ENCODE results near the gene TMPRSS13. TPM values are rescaled to one million over a fixed set of nuclear protein-coding genes. Genes with fewer than 3 reads are reported as not detected.

The TMPRSS13 gene
- total and polyA plus RNA-seq, 9 of the 15 experiments (the other 6 are each of a cell fraction or from before 2014, with no cell fraction given): 0.11 to 0.29 (median 0.15) TPM

DNA sequence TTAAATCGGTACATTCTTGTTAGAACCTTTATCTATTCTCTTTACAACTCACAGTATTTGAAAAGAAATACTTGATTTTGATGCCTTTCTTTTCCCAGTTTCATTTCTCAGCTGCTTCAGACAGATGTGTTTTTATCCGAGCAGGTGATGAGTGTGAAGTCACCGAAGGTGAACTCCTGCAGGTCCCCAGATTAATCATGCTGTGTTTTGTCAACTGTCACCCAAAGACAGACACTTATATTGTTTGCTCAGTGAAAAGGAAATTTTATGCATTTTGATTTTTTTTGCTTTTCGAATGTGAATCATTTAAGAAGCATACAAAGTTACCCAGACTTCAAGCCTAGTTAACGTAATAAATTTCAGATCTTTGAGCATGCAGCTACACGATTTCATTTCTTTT, 7.8 kb upstream of the TMPRSS13 start:
- peaks cover 0 to 8% of the 10 kb centered on the region in 2 experiments; a peak in 1 of 5 replicates for H3K4me1 ChIP-seq (replicated peaks in 1 of 2; ENCODE audit: control insufficient read depth in 2 of 2, insufficient read depth in 2 of 2, low read length in 2 of 2)
- H3K27me3 ChIP-seq (ENCODE audit: control insufficient read depth in 2 of 2, insufficient read depth in 2 of 2, low read length in 2 of 2): peaks cover 8 to 10% of the 10 kb centered on the region in 2 experiments; a peak in 1 of 5 replicates
- no peak overlapping the region for H2AFZ ChIP-seq (ENCODE audit: low read depth, low read length)
- ATAC-seq: no peak
- H3K4me2 ChIP-seq (ENCODE audit: insufficient read depth, low read length): no peak overlapping the region
- WGBS (ENCODE audit: insufficient coverage, low coverage, missing lambda C conversion rate): 2% methylated on average over 6 of the region's 6 CpGs
- POLR2A ChIA-PET: interaction anchor here (0.5 to 1.5 kb wide), 3 partner anchors 10 to 90 kb away, joined by 3 to 5 read pairs (median 3); no protein-coding TSS in a partner anchor
- no peak overlapping the region for H3K4me3 ChIP-seq
- no peak for DNase-seq (ENCODE audit: extremely low read depth in 1 of 4, low spot score in 3 of 4)
- H3K9ac ChIP-seq (ENCODE audit: insufficient read depth in 1 of 2, low read depth in 2 of 2, low read length in 2 of 2): no peak overlapping the region
- CTCF ChIA-PET (ENCODE audit: low intra/inter-chr PET ratio): no interaction called here
- intact Hi-C loops (cut with micrococcal nuclease) (no loop called here), in situ Hi-C loops (cut with MboI) (no loop called here)
- no peaks in the 10 kb centered on the region for H3K9me1 ChIP-seq (ENCODE audit: control insufficient read depth, insufficient read depth, low read length)
- no peak overlapping the region for H3K27ac ChIP-seq (ENCODE audit: extremely low read depth, low read depth, low read length)
- H3K79me2 ChIP-seq (ENCODE audit: control insufficient read depth, insufficient read depth, low read length): no peaks in the 10 kb centered on the region
- H3K36me3 ChIP-seq (ENCODE audit: control insufficient read depth, insufficient read depth, low read length): no peaks in the 10 kb centered on the region
- no TSS peak for BruUV-seq (replicated peaks)
- H4K20me1 ChIP-seq (replicated peaks; ENCODE audit: control insufficient read depth, insufficient read depth, low read length): no peaks in the 10 kb centered on the region; the same call in 1 of the 2 replicates
- H3K9me3 ChIP-seq (replicated peaks; ENCODE audit: control insufficient read depth, insufficient read depth, low read depth, low read length): no peaks in the 10 kb centered on the region
- no peak for FAIRE-seq
- TF ChIP-seq GTF3C2 (IDR thresholded peaks at IDR 0.05; ENCODE audit: borderline replicate concordance, extremely low read depth, insufficient read length) (no peak), GMEB1 (CRISPR knock-in tag; IDR thresholded peaks at IDR 0.05) (no peak), BMI1 (IDR thresholded peaks at IDR 0.05; ENCODE audit: low read length) (no peak), NONO (IDR thresholded peaks at IDR 0.05; ENCODE audit: low read depth in 2 of 2, low read length in 1 of 2) (no peak), POLR2G (IDR thresholded peaks at IDR 0.05; ENCODE audit: low read depth, low read length) (no peak), TCF7 (IDR thresholded peaks at IDR 0.05; ENCODE audit: borderline replicate concordance) (no peak), SMC3 (conservative IDR thresholded peaks at IDR 0.05; ENCODE audit: insufficient read depth, low read depth, low read length) (no peak), POLR2AphosphoS5 (IDR thresholded peaks at IDR 0.05; ENCODE audit: control insufficient read depth, insufficient read depth, low read depth, low read length) (no peak), KDM2B (CRISPR knock-in tag; IDR thresholded peaks at IDR 0.05) (no peak), ID3 (CRISPR knock-in tag; IDR thresholded peaks at IDR 0.05) (no peak), ID3 (tag; IDR thresholded peaks at IDR 0.05) (no peak), PBX2 (CRISPR knock-in tag; IDR thresholded peaks at IDR 0.05; ENCODE audit: low read depth) (no peak), PBX2 (tag; conservative IDR thresholded peaks at IDR 0.05; ENCODE audit: low read depth) (no peak), DPF2 (IDR thresholded peaks at IDR 0.05) (no peak), ARHGAP35 (IDR thresholded peaks at IDR 0.05; ENCODE audit: partially characterized antibody) (no peak)

Measured in K562 (cell line).